OCI-LY7 (cell line): ENCODE measurements around the gene ADGRF4.

ENCODE experiments used
- EZH2phosphoT487 ChIP-seq: fragments of 200-600 bp; sonication (generic); IDR thresholded peaks from 2 replicates; pipeline ENCODE4 v1.6.1; 2018; ENCODE audit warnings: low read depth, borderline replicate concordance, mild to moderate bottlenecking, mixed run types, antibody characterized with exemption, low read length, moderate library complexity, mixed read lengths
- TF ChIP-seq, protein P1 (sequence below): fragments of 200-600 bp; sonication (generic); conservative IDR thresholded peaks from 2 replicates; pipeline ENCODE4 v1.5.1; 2014; ENCODE audit warnings: mild to moderate bottlenecking, antibody characterized with exemption, low read length, moderate library complexity, mixed read lengths

DNA sequence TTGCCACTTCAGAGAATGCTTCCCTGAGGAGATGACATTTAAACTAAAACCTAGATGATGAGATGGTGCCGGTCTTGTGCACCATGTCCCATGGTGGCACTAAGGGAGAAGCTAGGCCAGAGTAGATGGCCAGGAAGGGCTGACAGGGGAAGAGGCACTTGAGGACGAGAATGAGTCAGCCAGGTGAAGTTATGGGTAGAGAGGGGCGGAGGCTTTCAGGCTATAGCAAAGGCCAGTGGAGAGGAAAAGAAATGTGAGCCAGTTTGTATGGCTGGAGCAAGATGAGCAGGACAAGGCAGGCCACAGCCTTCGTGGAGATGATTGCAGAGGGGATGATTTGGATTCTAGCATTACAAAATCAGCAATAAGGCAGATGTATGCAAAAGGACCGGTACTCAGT lies 44.7 kb upstream of the ADGRF4 start:
- TF ChIP-seq, protein P1, sequence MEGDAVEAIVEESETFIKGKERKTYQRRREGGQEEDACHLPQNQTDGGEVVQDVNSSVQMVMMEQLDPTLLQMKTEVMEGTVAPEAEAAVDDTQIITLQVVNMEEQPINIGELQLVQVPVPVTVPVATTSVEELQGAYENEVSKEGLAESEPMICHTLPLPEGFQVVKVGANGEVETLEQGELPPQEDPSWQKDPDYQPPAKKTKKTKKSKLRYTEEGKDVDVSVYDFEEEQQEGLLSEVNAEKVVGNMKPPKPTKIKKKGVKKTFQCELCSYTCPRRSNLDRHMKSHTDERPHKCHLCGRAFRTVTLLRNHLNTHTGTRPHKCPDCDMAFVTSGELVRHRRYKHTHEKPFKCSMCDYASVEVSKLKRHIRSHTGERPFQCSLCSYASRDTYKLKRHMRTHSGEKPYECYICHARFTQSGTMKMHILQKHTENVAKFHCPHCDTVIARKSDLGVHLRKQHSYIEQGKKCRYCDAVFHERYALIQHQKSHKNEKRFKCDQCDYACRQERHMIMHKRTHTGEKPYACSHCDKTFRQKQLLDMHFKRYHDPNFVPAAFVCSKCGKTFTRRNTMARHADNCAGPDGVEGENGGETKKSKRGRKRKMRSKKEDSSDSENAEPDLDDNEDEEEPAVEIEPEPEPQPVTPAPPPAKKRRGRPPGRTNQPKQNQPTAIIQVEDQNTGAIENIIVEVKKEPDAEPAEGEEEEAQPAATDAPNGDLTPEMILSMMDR, result no peak
- no peak for TF ChIP-seq EZH2phosphoT487
